GM19452 (cell line): ENCODE measurements around the gene ZDHHC19.
"Not testable (repeated sequence)": the region's sequence is repeated elsewhere in the genome, so short reads cannot be mapped to it uniquely, and the experiment has no call there.

Experiments
- ATAC-seq: cut with Tn5 transposase; IDR thresholded peaks from one replicate; pipeline ENCODE4 v1.9.1; 2021; ENCODE audit not compliant: unreplicated experiment

ZDHHC19 gene

DNA sequence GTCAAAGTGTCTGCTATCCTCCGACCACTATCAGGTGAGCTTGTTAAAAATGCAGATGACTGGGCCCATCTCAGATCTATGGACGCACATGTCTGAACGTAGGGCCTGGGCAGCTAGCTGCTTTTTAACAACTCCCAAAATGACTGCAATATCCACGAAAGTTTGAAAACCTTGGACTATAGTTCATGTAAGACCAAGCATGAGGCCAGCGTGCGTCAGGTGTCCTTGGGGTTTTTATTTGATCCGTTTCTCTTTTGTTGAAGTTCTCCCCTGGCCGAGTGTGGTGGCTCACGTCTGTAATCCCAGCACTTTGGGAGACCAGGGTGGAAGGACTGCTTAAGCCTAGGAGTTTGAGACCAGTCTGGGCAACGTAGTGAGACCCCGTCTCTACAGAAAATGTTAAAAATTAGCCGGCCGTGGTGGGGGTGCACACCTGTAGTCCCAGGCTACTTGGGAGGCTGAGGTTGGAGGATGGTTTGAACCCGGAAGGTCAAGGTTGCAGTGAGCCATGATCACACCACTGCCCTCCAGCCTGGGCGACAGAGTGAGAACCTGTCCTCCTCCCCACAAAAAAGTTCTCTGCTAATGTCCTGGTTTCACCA, 14.7 kb upstream of the ZDHHC19 start:
- ATAC-seq: no peak

DNA sequence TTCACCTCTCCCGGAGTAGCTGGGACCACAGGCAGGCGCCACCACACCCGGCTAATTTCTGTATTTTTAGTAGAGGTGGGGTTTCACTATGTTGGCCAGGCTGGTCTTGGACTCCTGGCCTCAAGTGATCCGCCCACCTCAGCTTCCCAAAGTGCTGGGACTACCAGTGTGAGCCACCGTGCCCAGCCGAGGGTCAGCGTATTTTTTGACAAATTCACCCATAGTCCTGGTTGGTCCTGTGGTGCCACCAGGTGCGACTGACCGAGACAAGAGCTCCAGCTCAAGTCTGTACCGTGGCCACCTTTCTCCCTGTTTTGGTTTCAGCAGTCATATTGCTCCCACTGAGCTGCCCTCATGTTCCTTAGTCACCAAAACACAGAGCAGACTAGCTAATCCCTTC, 13.9 kb upstream of the ZDHHC19 start:
- no peak for ATAC-seq

GRCh38 chr3:196222876-196223595, 11.8 kb upstream of the ZDHHC19 start:
- no peak for ATAC-seq

GRCh38 chr3:196220991-196221390, 9.8 kb upstream of the ZDHHC19 start:
- no peak for ATAC-seq

DNA sequence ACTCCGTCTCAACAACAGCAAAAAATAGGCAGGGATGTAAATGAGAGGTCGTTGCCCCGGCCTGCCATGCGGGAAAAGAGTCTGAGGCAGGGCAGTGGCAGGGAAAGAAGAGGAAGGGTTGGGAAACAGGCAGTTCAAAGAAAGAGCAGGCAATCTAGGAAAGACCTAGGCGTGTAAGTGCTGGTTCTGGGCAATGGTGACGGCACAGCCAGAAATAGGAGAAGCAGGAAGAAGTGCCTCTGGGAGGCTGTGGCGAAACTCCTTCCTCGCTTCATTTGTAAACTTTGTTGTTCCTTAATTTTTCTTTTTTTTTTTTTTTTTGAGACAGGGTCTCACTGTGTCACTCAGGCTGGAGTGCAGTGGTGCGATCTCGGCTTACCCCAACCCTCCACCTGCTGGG, 9.4 kb upstream of the ZDHHC19 start:
- ATAC-seq: no peak

DNA sequence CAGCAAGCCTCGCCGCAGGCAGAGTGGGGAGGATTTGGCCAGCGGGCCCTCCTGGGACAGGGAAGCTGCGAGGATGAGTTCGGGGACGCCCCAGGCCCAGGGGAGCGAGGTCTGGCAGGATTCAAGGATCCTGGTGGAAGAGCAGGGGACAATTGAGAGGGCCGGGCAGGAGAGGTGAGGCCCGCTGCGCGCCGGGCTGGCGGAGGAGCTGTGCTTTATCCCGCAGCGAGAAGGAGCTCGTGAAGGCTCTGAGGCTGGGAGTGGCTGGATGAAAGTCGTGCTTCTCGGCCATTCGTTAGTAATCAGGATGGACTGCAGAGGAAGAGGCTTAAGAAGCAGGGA, 8.7 kb upstream of the ZDHHC19 start:
- no peak for ATAC-seq

DNA sequence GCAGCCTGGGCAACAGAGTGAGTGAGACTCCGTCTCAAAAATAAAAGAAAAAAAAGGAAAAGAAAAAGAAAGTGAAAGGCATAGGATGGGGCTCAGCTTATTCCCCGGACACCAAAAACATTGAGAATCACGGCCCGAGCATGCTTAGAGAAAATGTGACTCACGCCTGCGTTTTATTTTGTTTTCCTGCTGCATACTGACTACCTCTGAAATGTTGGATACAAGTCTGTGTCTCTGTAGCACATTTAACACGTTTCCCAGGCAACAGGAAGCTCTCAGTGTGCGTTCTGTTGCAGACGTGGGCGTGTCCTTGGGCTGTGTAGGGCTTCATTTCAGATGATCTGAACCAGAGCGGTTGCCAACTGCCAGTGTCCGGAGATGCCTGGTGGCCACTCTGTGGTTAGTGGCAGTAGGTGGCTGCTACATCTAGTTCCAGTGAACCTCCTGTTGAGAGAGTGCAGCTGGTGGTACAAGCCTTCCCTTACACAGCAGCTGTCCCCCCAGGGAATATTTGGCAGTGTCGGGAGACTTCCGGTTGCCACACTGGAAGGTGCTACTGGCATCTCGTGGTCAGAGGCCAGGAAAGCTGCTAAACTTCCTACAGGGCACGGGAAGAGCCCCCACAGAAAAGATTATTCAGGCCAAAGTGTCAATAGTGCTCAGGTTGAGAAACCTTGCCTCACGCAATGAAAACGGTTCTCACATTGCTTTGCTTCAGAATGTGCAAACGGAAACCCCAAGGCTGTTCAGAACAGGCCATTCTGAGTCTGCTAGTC, 8.2 kb upstream of the ZDHHC19 start:
- ATAC-seq: no peak

DNA sequence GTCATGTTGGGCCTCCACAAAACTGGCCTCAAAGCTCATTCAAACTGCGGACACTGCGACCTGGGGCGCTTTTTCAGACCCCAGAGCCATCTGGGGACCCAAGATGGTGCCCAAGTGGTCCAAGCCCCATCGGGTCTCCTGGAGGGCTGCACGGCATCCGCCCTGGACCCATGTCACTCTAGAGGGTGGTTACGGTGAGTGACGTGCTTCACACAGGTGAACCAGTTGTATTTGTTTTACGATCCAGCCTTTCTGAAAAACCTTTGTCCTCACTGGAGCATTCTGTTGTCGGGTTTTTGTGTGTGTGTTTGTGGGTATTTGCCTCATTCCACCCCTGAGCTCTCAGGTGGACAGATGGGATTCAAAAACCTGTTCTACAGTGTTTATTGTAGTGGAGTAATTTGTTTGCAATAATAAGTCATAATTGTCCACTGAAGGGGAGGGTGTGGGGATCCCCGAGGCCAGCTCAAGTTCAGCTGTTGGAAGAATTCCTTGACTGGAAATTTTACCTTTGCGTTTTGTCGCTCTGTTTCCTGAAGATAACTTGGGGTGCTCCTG, 7.0 kb upstream of the ZDHHC19 start:
- no peak for ATAC-seq

DNA sequence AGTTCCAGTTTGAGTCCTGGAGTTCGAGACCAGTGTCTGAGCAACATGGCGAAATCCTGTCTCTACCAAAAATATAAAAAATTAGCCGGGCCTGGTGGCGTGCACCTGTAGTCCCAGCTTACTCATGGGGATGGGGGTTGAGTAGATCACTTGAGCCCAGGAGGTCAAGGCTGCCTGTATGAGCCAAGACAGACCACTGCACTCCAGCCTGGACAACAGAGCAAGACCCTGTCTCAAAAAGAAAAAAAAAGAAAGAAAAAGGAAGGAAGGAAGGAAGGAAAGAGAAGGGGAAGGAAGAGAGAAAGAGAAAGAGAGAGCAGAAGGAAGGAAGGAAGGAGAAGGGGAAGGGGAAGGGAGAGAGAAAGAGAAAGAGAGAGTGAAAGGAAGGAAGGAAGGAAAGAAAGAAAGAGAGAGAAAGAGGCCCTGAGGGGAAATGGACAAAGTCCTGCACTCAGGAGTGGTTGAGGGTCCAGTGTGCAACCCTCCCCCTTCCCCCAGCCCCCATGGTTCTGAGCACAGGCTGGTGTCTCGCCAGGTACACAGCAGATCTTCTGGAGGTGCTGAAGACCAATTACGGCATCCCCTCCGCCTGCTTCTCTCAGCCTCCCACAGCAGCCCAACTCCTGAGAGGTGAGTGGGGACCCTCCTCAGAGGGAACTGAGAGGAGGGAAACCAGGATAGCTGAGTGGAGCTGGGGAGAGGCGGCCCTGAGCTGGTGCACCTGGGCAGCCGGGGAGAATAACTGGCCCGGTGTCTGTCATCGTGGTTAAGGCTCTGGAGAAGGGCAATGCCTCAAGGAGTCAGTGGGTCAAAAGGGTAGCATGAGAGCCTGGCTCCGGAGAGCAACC, 6.3 kb upstream of the ZDHHC19 start:
- no peak for ATAC-seq

DNA sequence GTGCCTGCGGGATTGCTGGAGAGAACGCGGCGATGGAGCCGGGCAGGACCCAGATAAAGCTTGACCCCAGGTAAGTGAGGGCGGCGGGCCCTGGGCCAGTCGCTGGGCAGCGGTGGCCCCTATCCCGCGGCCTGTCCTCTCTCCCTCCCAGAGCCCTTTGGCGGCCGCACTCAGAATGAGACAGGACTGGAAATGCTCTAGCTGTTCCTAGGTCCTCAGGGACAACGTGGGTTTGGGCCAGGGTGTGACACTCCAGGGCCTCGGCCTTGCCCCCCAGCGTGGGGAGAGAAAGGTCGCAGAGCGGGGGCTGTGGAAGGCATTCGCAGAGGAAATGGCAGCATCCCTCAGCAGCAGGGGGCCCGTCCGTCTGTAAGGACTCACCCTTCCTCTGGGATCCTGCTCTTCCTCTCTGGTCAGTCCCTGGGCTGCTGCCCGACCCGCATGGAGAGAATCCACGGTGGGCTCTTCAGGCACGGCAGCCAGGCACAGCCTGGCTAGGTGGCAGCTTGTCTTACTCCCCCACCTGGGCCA, 5.5 kb upstream of the ZDHHC19 start:
- no peak for ATAC-seq

DNA sequence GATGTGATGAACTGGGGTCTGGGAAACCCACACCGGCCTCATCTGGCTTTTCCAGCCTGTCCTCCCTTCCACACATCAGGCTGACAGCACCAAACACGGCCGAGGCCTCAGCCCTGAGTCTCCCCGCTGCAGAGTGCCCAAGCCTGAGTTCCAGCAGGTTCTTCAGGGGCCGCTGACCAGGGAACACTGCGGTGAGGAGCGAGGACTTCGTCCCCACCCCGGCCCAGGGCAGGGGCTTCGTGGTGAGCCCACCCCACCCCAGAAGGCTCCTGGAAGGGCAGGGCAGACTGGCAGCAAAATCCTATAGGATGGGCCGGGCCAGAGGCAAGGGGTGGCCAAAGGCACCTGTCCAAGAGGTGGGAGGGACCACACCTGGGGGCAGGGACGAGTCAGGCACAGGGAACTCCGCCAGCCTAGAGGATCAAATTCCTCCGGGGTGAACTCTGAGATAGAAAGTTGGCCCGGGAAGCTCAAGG, 4.9 kb upstream of the ZDHHC19 start, which contains the start of gene SLC51A:
TSS of gene SLC51A (plus strand) at position 446 of the 476 bp plus-strand sequence. CDS start 179 bp downstream, outside the sequence.
- ATAC-seq: no peak

GRCh38 chr3:196215493-196216020, 4.4 kb upstream of the ZDHHC19 start:
- no peak for ATAC-seq

DNA sequence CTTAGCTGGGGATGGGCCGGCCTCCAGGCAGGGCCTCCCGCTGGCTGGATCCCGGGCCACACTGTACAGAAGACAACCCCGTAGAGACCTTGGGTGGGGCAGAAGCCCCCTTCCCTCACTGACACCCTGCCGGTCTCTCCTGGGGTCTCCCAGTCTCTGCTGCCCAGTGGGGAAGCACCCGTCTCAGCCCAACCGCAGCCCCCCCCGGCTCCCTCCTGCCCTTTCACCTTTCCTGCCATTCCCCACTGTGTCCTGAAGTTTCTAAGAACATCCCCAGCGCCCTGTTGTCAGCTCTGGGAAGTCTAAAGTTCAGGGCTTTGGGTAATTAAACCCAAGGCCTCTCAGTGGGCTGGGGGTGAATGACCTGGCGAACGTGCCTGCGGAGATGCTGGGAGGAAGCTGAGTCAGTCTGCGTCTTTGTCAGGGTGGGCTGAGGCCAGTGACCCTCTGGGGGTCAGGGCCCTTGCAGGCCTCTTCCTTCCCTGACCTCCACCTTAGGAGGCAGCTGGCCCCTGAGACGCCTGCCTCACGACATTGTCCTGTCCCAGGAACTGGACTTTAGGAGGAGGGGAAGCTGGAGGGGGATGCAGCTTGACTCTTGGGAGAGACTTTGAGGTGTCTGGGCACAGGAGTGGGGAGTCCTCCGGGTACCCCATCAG, 3.7 kb upstream of the ZDHHC19 start:
- no peak for ATAC-seq

- not testable (repeated sequence) for ATAC-seq
Observed at GRCh38 chr3:196209944-196210672, 1.1 kb downstream of the ZDHHC19 start.

DNA sequence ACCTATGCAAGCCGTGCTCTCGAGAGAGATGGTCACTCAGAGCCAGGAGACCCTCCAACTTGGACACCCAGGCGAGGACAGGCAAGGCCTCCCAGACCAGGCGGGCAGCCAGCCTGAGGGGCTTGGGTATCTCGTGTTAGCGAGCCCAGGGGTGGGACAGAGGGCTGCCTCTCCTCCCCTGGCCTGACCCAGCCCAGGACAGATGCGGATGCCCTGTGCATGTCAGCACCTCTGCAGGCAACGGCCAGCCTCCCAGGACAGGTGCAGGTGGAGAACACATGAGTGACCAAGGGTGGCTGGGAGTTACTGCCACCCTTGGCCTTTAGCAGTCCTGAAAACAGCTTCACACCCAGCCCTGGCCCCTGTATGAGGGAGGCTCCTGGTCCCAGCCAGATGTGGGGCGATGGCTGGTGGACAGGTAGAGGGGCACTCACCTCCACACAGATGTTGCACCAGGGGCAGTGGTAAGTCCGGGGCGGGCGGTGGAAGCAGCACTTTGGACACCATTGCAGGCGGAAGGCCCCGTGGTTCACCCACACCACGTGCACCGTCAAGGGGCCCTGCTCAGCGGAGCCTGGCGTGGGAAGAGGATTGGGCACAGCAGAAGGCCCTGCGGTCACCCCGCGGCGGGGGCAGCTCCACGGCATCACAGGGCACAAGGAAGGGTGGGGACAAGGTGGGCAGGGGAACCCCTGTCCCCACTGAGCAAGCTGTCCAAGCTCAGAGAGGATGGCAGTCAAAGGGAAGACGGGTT, 2.1 kb downstream of the ZDHHC19 start:
- ATAC-seq: no peak

DNA sequence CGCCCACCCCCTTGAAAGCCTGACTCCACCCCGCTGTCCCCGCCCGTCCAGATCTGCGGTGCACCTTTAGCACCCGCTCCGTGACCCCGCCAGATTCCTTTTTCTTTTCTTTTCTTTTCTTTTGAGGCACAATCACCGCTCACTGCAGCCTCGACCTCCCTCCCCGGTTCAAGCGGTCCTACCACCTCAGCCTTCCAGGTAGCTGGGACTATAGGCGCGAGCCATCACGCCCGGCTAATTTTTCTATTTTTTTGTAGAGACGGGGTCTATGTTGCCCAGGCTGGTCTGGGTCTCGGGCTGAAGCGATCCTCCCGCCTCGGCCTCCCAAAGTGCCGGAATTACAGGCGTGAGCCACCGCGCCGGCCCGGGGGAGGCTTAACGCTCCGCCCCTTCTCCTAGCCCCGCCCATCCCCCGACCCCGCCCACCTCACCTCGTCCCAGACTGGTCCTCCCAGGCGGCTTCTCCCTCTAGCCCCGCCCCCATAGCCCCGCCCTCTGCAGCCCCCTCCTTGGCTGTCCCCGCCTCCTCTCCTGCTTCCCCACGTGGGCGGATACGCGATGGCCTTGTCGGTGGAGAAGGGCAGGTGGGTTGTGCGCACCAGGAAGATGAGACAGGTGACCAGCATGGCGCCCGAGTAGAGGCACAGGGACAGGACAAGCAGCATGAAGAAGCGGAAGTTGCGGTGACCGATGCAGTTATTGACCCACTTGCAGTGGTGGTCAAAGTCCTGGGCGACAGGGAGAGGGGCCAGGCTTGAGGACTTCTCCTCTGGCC, 3.2 kb downstream of the ZDHHC19 start:
- ATAC-seq: no peak

DNA sequence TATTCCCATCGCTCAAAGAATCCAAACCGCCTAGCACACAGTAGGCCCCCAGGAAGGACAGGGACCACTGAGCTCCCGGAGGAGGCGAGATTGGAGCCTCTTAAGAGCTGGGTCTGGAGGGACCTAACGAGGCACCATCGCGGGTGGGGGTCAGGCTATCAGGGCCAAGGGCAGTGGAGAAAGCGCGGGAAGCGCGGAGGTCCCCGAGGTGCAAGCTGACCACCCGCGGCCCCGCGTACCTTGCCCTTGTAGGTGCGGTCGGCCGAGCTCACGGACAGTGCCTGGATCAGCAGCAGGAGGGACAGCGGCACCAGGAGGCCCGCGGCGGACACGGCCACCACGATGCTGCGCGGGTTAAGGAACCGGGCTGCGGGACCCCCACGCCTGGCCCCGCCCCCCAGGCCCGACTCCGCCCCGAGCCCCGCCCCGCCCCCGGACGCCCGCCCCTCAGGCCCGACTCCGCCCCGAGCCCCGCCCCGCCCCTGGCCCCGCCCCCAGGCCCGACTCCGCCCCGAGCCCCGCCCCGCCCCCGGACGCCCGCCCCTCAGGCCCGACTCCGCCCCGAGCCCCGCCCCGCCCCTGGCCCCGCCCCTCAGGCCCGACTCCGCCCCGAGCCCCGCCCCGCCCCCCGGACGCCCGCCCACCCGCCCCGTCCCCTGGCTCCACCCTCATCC, 3.9 kb downstream of the ZDHHC19 start:
- ATAC-seq: no peak
